NCI-H1417 (cell line): ENCODE measurements around the gene CTIF.

ENCODE experiments used
- DNase-seq, 3 experiments: peaks; one replicate each; lab custom pipeline; 2025; lab: John Stamatoyannopoulos, UW

The CTIF gene

GRCh38 chr18:48886520-48887293 lies 347.9 kb downstream of the CTIF start:
- DNase-seq, result no peak

- peak in 1 of 3 experiments; percentile 55 for DNase-seq
These were observed 348.6 kb downstream of the CTIF start for GRCh38 chr18:48887294-48887904.

- no peak for DNase-seq
These were observed 349.3 kb downstream of the CTIF start for GRCh38 chr18:48887905-48888772.

GRCh38 chr18:48888773-48889080 lies 349.9 kb downstream of the CTIF start:
- DNase-seq, result no peak

- DNase-seq, result no peak
These were observed 350.5 kb downstream of the CTIF start for GRCh38 chr18:48889115-48889941.

GRCh38 chr18:48889981-48890762 lies 351.3 kb downstream of the CTIF start:
- no peak for DNase-seq

GRCh38 chr18:48891721-48892120 lies 352.9 kb downstream of the CTIF start:
- no peak for DNase-seq

- DNase-seq, result peak in 2 of 3 experiments; percentile 87 to 94
These were observed 353.5 kb downstream of the CTIF start for GRCh38 chr18:48892146-48892855.

- DNase-seq, result no peak
These were observed 354.3 kb downstream of the CTIF start for GRCh38 chr18:48893061-48893607.

- DNase-seq, result peak in 1 of 3 experiments; percentile 21
These were observed 355.1 kb downstream of the CTIF start for GRCh38 chr18:48893608-48894600.

GRCh38 chr18:48894799-48895346 lies 356.0 kb downstream of the CTIF start:
- DNase-seq, result no peak

GRCh38 chr18:48896326-48896874 lies 357.6 kb downstream of the CTIF start:
- no peak for DNase-seq

GRCh38 chr18:48896875-48897511 lies 358.2 kb downstream of the CTIF start:
- no peak for DNase-seq

GRCh38 chr18:48897531-48897930 lies 358.7 kb downstream of the CTIF start:
- no peak for DNase-seq

GRCh38 chr18:48898521-48898920 lies 359.7 kb downstream of the CTIF start:
- DNase-seq, result no peak

- DNase-seq, result peak in 1 of 3 experiments; percentile 38
These were observed 360.8 kb downstream of the CTIF start for GRCh38 chr18:48899558-48900174.

GRCh38 chr18:48900469-48900868 lies 361.6 kb downstream of the CTIF start:
- DNase-seq, result no peak
